CD4-positive, alpha-beta memory T cell (primary cell): ENCODE data around the gene LRRC75B. TPM values are rescaled to one million over a fixed set of nuclear protein-coding genes. Genes with fewer than 3 reads are reported as not detected.
"Not testable (repeated sequence)": the region's sequence is repeated elsewhere in the genome, so short reads cannot be mapped to it uniquely, and the experiment has no call there.

Source experiments
- CTCF ChIA-PET: fragments of 350-600 bp; sonication (Branson Sonifier 250); formaldehyde crosslinking; loops from one replicate; lab custom pipeline; 2021; ENCODE audit warnings: inconsistent platforms; ENCODE audit not compliant: partially characterized antibody; lab: Charles Lee
- POLR2A ChIA-PET: fragments of 350-600 bp; sonication (Branson Sonifier 250); formaldehyde crosslinking; loops from one replicate; lab custom pipeline; 2021; ENCODE audit not compliant: partially characterized antibody; lab: Charles Lee
- DNase-seq, 5 donors: peaks; one replicate each; pipeline versions ENCODE4 v3.0.0 to v3.0.0-alpha.2; 2020 to 2022; ENCODE audit warnings: mixed read lengths in 1 of 5
- H3K27ac ChIP-seq: one replicate; pipeline ENCODE4 v1.7.0; 2013; ENCODE audit warnings: low read depth, low read length
- H3K27me3 ChIP-seq: 2 replicates; pipeline ENCODE4 v1.7.0; 2013; ENCODE audit warnings: mild to moderate bottlenecking, low read length, moderate library complexity; ENCODE audit not compliant: insufficient read depth
- H3K36me3 ChIP-seq: 2 replicates; pipeline ENCODE4 v1.7.0; 2013; ENCODE audit warnings: mild to moderate bottlenecking, low read length, moderate library complexity; ENCODE audit not compliant: insufficient read depth
- H3K4me1 ChIP-seq: 2 replicates; pipeline ENCODE4 v1.7.0; 2013; ENCODE audit warnings: mild to moderate bottlenecking, low read length, moderate library complexity; ENCODE audit not compliant: insufficient read depth
- H3K4me3 ChIP-seq, 2 donors: one replicate each; pipeline ENCODE4 v1.7.0; 2013; ENCODE audit warnings: low read length in 2 of 2, mild to moderate bottlenecking in 1 of 2
- H3K9me3 ChIP-seq, 2 donors: one replicate each; pipeline ENCODE4 v1.7.0; 2013; ENCODE audit warnings: low read length in 2 of 2, control low read depth in 1 of 2; ENCODE audit not compliant: control insufficient read depth in 1 of 2
- H3K27ac Mint-ChIP-seq, 7 donors: one replicate each; pipeline ENCODE4 v1.8.0; 2020 to 2021; ENCODE audit warnings: mixed read lengths in 7 of 7, mild to moderate bottlenecking in 6 of 7, inconsistent platforms in 3 of 7, moderate library complexity in 3 of 7
- H3K27me3 Mint-ChIP-seq, 2 donors: one replicate each; pipeline ENCODE4 v1.8.0; 2020 to 2021; ENCODE audit warnings: mixed read lengths in 2 of 2
- H3K36me3 Mint-ChIP-seq, 2 donors: one replicate each; pipeline ENCODE4 v1.8.0; 2020 to 2021; ENCODE audit warnings: mixed read lengths in 2 of 2, inconsistent platforms in 1 of 2, mild to moderate bottlenecking in 1 of 2
- H3K4me1 Mint-ChIP-seq, 4 donors: one replicate each; pipeline ENCODE4 v1.8.0; 2020 to 2021; ENCODE audit warnings: mixed read lengths in 4 of 4, mild to moderate bottlenecking in 1 of 4
- H3K4me3 Mint-ChIP-seq, 8 donors: one replicate each; pipeline ENCODE4 v1.8.0; 2020 to 2021; ENCODE audit warnings: mixed read lengths in 8 of 8, mild to moderate bottlenecking in 7 of 8, moderate library complexity in 6 of 8, inconsistent platforms in 3 of 8
- H3K9me3 Mint-ChIP-seq, 8 donors: one replicate each; pipeline ENCODE4 v1.8.0; 2020 to 2021; ENCODE audit warnings: mixed read lengths in 8 of 8, mild to moderate bottlenecking in 5 of 8, inconsistent platforms in 3 of 8, moderate library complexity in 1 of 8
- intact Hi-C: fragments of 100-400 bp; cut with micrococcal nuclease; formaldehyde crosslinking; loops from one replicate; pipeline ENCODE4 v1.15.1; 2023
- polyA plus RNA-seq, 2 donors: library from polyadenylated mRNA; unstranded; fragments of 300-500 nt; fragmentation: Illumina TruSeq; gene quantifications; one replicate each; pipeline ENCODE4 v1.2.3, GENCODE V29; 2021
- total RNA-seq, 2 experiments: library from RNA; stranded (reverse); gene quantifications; one replicate each; pipeline ENCODE4 v1.2.3, GENCODE V29; 2021

LRRC75B gene, protein sequence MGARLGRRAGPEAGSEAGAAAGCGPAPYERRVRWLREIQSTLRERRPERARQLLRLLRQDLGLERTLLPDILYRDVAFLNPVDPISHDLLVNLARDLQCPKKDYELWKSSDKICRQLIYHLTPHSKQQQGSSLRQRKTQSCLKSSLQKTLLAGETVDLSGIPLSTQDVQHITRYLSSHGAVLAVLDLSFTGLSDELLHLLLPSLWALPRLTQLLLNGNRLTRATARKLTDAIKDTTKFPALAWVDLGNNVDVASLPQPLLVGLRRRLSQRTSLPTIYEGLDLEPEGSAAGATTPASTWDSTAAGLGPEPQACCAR
- total RNA-seq (under 1 TPM in 1 of 2 experiments, not detected in 1; 0.19 TPM), polyA plus RNA-seq (under 1 TPM in 1 of 2 donors, not detected in 1; 0.40 TPM)

DNA sequence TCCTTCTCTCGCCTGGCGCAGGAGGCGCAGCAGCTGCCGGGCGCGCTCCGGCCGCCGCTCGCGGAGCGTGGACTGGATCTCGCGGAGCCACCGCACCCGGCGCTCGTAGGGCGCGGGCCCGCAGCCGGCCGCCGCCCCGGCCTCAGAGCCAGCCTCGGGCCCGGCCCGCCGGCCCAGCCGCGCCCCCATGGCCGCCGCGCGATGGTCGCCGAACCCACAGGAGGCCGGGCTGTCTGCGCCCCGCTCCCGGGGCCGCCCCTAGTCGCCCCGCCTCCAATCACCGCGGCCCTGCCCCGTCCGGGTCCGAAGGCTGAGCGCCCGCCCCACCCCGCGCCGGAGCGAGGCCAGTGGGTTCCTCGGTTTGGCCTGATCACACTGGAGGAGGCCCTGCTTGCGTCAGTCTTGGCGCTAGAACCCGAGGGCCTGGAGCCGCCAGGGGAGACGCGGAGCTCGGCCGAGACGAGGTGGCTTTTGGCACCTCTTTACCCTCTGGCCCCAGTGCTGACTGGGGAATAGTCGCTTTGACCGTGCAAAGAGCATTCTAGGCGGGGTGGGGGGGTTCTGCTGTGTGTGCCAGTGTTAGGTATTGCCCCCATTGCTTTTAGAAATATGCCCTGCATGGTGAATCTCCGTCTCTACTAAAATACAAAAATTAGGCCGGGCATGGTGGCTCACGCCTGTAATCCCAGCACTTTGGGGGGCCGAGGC, at the start of gene LRRC75B:
TSS of gene LRRC75B (minus strand) at position 223 of the 708 bp plus-strand sequence. CDS start at position 189, 34 bp downstream.
- no peak within 1 kb of the TSS for H3K27ac ChIP-seq
- Mint-ChIP-seq H3K27ac (peak within 1 kb of the TSS in 2 of 7 donors; percentile 57 to 74), H3K27me3 (no peaks in the 10 kb centered on the region), H3K4me3 (peak within 1 kb of the TSS; percentile 82 to 90 (median 85)), H3K9me3 (no peaks in the 10 kb centered on the region), H3K36me3 (no peaks in the 10 kb centered on the region), H3K4me1 (peaks cover 0 to 6% (median 2%) of the 10 kb centered on the region in 4 donors)
- no peaks in the 10 kb centered on the region for H3K36me3 ChIP-seq
- POLR2A ChIA-PET: no interaction called here
- peaks cover 4% of the 10 kb centered on the region for H3K4me1 ChIP-seq
- no peaks in the 10 kb centered on the region for H3K9me3 ChIP-seq
- CTCF ChIA-PET: no interaction called here
- no peak for DNase-seq
- intact Hi-C loops: no loop called here
- H3K27me3 ChIP-seq: no peaks in the 10 kb centered on the region
- no peak within 1 kb of the TSS for H3K4me3 ChIP-seq

DNA sequence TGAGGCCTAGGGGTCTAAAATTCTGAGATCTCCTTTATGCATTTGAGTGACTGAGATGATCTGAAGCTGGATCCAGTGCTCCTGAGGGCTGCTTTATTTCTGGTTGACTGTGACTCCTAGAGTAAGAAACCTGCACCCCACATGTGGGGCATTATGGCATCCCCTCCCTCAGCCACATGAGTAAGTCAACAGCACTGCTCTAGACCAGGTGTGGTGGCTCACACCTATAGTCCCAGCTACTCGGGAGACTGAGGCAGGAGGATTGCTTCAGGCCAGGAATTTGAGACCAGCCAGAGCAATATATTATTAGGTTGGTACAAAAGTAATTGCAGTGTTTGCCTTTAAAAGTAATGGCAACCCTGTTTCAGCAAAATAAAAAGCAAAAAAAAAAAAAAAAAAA, 49.4 kb upstream of the LRRC75B start:
- H3K4me3 ChIP-seq, H3K4me1 Mint-ChIP-seq, H3K9me3 ChIP-seq, H3K27me3 ChIP-seq, intact Hi-C loops, H3K36me3 Mint-ChIP-seq, DNase-seq, H3K27me3 Mint-ChIP-seq, H3K4me1 ChIP-seq, H3K27ac ChIP-seq, H3K4me3 Mint-ChIP-seq, H3K27ac Mint-ChIP-seq, H3K36me3 ChIP-seq, CTCF ChIA-PET, POLR2A ChIA-PET: not testable (repeated sequence)
- peaks cover 0 to 12% (median 5%) of the 10 kb centered on the region in 8 donors for H3K9me3 Mint-ChIP-seq

DNA sequence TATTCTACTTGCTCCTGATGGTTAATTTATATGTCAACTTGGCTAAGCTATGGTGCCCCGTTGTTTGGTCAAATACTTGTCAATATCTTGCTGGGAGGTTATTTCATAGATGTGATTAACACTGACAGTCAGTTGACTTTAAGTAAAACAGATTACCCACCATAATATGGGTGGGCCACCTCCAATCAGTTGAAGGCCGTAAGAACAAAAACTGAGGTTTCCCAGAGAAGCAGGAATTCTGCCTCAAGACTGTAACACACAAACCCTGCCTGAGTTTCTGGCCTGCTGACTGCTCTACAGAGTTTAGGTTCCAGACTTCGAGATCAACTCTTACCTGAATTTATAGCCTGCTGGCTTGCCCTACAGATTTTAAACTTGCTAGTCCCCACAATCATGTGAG, 43.6 kb upstream of the LRRC75B start:
- H3K36me3 ChIP-seq, H3K4me3 ChIP-seq, H3K9me3 ChIP-seq, CTCF ChIA-PET, H3K4me3 Mint-ChIP-seq, H3K36me3 Mint-ChIP-seq, H3K4me1 ChIP-seq, H3K27me3 ChIP-seq, DNase-seq, intact Hi-C loops, H3K27me3 Mint-ChIP-seq, H3K27ac ChIP-seq, POLR2A ChIA-PET: not testable (repeated sequence)
- Mint-ChIP-seq H3K9me3 (peaks cover 0 to 14% (median 5%) of the 10 kb centered on the region in 8 donors), H3K27ac (peak overlapping the region in 3 of 7 donors; percentile 6 to 30 (median 27)), H3K4me1 (peaks cover 5 to 25% (median 15%) of the 10 kb centered on the region in 4 donors)

DNA sequence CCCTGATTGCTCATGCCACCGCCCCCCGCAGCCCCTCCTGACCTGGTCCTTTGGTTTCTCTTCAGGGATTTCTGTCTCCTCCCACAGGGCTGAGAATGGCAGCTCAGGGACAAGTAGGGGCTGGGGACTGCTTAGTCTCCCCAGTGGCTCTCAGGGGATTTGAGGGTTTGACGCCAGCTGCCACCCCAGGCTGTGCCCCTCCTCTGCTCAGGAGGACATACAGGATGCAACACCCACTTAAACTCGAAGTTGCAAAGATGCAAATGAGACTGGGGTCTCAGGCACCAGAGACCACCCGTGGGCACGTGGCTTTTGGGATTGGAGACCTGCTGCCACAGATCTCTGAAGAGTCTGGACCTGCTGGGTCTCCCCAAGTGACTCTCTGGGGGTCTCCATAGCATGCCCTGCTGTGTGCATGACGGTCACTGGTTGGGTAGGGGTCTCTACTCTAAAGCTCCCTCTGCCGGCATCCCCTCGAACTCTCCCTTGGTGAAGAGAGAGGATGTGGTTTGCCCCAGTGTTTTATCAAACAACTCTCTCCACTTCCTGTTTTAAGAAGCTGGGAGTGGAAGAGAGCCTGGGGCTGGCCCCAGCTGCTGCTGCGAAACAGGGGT, 42.0 kb upstream of the LRRC75B start:
- H3K27me3 Mint-ChIP-seq, H3K9me3 ChIP-seq, H3K9me3 Mint-ChIP-seq, H3K27ac ChIP-seq, H3K36me3 Mint-ChIP-seq, H3K27me3 ChIP-seq, H3K4me1 ChIP-seq, H3K4me3 ChIP-seq, H3K36me3 ChIP-seq: not testable (repeated sequence)
- ChIA-PET POLR2A (interaction anchor here (0.6 kb wide), 1 partner anchor 80 kb away, joined by 3 read pairs; the partner anchor contains the start of gene GUCD1), CTCF (interaction anchor here (0.7 to 1.1 kb wide), 2 partner anchors 27 to 124 kb away, joined by 3 read pairs; no protein-coding TSS in a partner anchor)
- DNase-seq: peak in 2 of 5 donors; percentile 14 to 18
- H3K4me3 Mint-ChIP-seq: peak overlapping the region in 4 of 8 donors; percentile 7 to 67 (median 36)
- H3K27ac Mint-ChIP-seq: peak overlapping the region in 3 of 7 donors; percentile 32 to 65 (median 56)
- intact Hi-C loops: loop anchor here (2.0 kb wide), 1 partner anchor 78 kb away; no protein-coding TSS in a partner anchor
- peaks cover 5 to 25% (median 15%) of the 10 kb centered on the region in 4 donors for H3K4me1 Mint-ChIP-seq

DNA sequence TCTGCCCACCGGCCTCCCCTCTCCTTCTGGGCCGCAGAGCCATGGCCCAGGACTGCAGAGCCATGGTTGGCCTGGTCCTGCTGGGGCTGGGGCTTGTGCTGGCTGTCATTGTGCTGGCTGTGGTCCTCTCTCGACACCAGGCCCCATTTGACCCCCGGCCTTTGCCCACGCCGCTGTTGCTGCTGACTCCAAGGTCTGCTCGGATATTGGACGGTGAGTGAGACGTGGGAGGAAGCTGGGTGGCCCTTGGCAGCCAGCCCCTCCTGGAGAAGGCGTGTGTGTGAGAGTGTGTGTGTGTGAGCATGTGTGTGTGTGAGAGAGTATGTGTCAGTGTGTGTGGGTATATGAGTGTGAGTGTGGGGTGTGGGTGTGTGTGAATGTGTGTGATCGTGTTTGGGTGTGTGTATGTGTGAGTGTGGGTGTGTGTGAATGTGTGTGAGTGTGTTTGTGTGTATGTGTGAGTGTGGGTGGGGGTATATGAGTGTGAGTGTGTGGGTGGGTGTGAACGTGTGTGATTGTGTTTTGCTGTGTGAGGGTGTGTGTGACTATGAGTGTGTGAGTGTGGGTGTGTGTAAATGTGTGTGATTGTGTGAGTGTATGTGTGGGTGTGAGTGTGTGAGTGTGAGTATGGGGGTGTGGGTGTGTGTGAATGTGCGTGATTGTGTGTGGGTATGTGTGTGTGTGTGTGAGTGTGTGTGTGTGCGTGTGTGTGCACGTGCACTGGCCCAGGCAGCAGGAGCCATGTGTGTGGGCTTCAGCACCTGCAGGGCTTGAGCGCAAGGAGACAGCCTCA, 40.6 kb upstream of the LRRC75B start:
- Mint-ChIP-seq H3K4me1 (peaks cover 5 to 25% (median 15%) of the 10 kb centered on the region in 4 donors), H3K27ac (peak overlapping the region in 5 of 7 donors; percentile 8 to 64 (median 33)), H3K4me3 (peak overlapping the region in 3 of 8 donors; percentile 4 to 56 (median 4))
- H3K27me3 Mint-ChIP-seq, H3K9me3 ChIP-seq, H3K4me1 ChIP-seq, DNase-seq, H3K27ac ChIP-seq, H3K9me3 Mint-ChIP-seq, H3K4me3 ChIP-seq, POLR2A ChIA-PET, H3K36me3 ChIP-seq, H3K27me3 ChIP-seq, H3K36me3 Mint-ChIP-seq, CTCF ChIA-PET: not testable (repeated sequence)
- intact Hi-C loops: loop anchor here (2.0 kb wide), 1 partner anchor 77 kb away; no protein-coding TSS in a partner anchor

DNA sequence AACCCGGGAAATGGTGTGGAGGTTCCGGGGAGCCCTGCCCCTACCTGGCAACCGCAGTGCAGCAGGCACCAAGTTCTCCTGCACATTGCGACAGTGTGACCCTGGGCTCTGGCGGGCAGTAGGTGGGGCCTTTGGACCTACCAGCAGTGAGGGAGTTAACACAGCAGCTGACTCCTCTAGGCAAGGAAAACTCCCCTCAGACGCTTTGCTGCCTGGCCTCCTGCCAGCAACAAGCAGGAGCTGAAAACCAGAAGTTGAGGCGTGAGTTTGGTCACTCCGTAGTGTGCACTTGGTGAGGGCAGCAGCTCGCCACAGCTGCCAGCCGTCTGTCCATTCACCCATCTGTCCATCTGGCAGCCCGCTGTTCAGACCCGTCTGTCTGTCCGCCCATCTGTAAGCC, 39.8 kb upstream of the LRRC75B start:
- H3K4me3 Mint-ChIP-seq, DNase-seq, intact Hi-C loops, H3K36me3 Mint-ChIP-seq, H3K9me3 Mint-ChIP-seq, H3K27me3 Mint-ChIP-seq, H3K36me3 ChIP-seq, H3K4me1 ChIP-seq, CTCF ChIA-PET, H3K4me3 ChIP-seq, H3K27ac ChIP-seq, H3K27ac Mint-ChIP-seq, POLR2A ChIA-PET, H3K9me3 ChIP-seq, H3K27me3 ChIP-seq: not testable (repeated sequence)
- peaks cover 5 to 25% (median 15%) of the 10 kb centered on the region in 4 donors for H3K4me1 Mint-ChIP-seq
